Islet of Langerhans (tissue), 1 donor: ENCODE data around the gene MBD5.

Experiments
- FAIRE-seq: peaks from one replicate; lab custom pipeline; 2011; peaks lifted over from hg19 to GRCh38; lab: Jason Lieb, UNC

Gene MBD5

DNA sequence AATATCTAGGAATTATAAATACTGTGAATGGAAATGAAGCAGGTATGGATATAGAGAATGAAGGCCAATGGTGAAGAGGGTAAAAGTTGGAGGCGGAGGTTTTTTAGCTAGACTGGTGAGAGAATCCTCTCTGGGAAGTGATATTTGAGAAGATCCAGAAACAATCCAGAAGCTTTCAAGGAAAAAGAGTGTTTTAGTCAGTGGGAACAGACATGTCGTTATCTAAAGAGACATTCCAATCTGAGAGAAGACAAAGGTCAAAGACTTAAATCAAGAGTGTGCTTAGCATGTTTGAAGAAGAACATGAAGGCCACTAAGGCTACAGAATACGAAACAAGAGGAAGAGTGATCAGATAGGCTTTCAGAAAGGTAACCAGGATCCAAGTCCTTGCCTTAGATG lies 211.0 kb downstream of the MBD5 start:
- no peak for FAIRE-seq

DNA sequence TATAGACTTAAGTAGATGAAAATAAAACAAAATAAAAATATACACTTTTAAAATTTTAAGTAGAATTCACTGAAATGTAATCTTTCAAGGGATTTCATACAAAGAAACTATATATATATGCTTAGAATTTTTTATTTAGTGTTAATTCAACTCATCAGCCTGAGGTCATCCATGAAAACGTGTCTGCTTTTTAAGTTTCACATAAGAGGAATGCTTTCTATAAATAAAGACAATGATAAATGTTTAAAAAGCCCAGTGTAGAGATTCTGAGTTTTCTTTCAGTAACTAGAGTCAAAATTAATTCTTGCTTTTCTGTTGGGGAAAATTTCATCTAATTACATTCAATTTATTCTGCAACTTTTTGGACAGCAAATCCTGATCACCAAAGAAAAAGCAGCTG lies 213.3 kb downstream of the MBD5 start:
- peak; percentile 58 for FAIRE-seq

DNA sequence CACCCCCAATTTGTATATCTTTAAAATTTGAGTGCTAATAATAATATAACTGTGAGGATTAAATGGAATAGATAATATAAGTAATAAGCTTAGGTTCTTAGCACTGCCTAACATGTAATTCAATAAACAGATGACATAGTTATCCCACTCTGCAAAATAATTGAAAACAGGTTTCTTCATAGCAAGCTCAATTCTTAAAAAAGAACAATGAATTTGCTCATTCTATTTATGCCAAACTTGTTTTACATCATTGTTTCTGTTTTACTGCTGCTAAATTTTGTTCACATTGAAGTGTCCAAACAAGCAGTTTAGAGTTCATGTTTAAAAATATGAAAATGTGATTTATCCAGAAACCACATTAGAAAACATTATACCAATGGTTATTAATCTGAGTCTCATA lies 217.0 kb downstream of the MBD5 start:
- FAIRE-seq, result no peak

GRCh38 chr2:148238561-148238960 lies 217.7 kb downstream of the MBD5 start:
- FAIRE-seq, result no peak

DNA sequence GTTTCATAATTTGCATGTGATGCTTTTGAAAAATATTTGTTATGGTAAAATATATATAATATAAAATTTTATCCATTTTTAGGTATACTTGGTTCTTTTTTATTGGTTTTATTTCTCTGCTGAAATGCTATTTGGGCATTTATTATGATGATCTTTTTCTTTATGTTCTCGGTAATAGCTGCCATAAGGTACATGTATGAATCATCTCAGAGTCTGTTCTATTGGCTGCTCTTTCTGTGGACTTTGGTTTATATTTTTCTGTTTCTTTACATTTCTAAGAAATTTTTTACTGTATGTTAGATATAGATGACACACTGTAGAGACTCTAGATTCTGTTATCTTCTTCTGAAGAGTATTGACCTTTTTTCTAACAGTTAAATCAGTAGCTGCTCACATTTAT lies 219.9 kb downstream of the MBD5 start:
- FAIRE-seq, result no peak

DNA sequence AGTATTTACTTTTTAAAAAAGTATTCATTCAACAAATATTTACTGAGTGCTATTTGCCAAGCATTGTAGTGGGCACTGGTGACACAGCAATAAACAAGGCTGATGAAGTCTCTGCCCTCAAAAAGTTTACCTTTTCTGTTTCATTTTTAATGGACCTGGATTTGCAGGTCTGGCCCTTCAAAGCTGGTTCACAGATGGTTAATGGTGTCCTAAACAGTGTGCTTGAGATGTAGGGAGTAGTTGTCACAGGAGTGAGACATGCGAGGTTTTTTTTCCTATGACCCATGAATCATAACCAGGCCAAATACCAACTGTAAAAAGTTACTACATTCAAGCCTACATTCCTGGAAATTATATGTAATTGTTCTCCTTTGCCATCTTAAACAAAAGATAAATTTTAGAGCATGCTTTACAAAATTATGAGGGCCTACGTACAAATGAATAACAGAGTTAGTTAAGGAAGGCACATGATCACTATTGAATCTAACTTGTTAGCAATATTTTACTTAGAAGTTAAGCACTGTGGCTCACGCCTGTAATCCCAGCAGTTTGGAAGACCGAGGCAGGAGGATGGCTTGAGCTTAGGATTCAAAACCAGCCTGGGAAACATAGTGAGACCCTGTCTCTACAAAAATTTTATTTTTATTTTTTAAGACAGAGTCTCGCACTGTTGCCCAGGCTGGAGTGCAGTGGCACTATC lies 223.9 kb downstream of the MBD5 start:
- no peak for FAIRE-seq

DNA sequence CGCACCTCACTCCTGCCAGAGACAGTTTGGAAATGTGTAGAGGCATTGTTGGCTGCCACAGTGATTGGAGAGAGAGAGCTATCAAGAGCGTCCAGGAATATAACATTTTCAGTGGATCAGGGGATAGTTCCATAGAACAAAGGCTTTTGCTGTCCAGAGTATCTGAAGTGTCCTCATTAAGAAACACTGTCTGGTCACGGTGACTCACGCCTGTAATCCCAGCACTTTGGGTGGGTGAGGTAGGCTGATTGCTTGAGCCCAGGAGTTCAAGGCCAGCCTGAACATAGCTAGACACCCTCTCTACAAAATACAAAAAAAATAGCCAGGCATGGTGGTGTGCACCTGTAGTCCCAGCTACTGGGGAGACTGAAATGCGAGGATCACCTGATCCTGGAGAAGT lies 231.1 kb downstream of the MBD5 start:
- no peak for FAIRE-seq

GRCh38 chr2:148252646-148253045 lies 231.8 kb downstream of the MBD5 start:
- FAIRE-seq, result no peak

DNA sequence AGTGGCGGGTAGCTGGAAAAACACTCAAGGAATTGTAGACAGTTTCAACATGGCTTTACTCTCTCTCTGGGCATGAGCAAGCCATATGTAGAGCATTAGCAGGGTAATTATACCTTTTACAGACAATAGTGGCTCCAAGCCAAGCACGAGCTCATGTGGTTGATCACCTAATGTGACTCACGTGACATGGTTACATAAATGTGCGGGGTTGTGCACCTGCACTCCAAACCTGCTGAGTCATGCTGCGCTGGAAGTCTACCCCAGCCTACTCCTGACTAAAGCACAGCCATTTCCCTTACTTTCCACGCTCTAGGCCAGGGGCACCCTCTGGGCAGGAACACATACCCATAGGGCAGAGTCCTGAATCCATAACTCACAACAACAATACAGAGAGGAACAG lies 232.8 kb downstream of the MBD5 start:
- no peak for FAIRE-seq

GRCh38 chr2:148255929-148256328 lies 235.0 kb downstream of the MBD5 start:
- FAIRE-seq, result no peak

DNA sequence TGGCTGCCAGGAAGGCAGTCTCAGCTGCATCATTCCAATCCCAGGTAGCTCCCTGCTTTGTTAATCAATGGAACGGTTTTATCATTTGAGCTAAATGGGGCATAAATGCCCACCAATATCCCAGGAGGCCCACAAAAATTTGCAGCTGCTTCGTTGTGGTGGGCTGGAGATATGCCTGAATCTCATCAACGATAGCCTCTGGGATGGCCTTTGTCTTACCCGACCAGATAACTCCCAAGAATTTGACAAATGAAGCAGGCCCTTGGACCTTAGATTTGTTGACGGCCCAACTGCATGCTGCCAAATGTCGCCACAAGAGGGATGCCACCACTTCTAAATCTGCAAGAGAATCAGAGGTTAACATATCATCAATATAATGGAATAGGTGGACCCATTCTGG lies 236.4 kb downstream of the MBD5 start:
- FAIRE-seq, result no peak

GRCh38 chr2:148258124-148258523 lies 237.2 kb downstream of the MBD5 start:
- no peak for FAIRE-seq

DNA sequence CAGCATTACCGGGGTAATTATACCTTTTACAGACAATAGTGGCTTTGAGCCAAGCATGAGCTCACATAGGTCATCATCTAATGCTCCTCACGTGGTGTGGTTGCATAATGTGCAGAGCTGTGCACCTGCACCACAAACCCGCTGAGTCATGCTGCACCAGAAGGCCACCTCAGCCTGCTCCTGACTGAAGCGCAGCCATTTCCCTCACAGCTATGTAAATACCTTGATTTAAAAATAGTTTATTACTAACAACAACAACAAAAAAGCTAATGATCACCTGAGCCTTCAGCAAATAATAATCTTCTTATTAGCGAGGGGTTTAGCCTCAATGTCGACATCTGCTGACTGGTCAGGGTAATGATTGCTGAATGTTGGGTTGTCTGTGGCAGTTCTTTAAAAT lies 238.8 kb downstream of the MBD5 start:
- FAIRE-seq, result no peak

DNA sequence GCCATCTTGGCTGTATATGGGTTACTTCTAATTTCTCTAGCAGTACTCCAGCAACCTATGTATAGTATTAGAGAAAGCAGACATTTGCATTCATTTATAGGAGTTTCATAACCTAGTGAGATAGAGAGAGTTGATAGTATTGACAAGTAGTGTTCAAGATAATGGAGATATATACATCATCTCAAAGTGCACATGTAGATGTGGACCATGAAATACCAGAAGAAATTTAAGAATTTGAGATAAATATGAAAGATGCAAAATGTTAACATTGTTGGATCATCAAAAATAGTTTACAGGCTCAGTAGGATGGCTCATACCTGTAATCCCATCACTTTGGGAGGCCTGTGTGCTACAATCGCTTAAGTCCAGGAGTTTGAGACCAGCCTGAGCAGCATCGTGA lies 243.0 kb downstream of the MBD5 start:
- FAIRE-seq, result no peak

GRCh38 chr2:148273158-148273691 lies 252.3 kb downstream of the MBD5 start:
- FAIRE-seq, result no peak

DNA sequence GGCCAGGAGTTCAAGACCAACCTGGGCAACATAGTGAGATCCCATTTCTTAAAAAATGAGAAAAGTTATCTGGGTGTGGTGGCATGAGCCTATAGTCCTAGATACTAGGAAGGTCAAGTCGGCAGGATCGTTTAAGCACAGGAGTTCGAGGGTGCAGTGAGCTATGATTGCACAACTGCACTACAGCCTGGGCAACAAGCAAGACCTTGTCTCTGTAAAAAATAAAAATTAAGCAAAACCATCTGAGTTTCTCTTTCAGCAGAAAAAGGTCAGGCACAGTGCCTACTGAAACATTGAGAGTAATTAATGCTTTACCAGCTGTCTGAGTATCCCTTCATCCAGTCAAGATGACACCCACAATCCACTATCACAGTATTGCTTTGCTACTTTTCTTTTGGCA lies 258.3 kb downstream of the MBD5 start:
- peak; percentile 45 for FAIRE-seq

DNA sequence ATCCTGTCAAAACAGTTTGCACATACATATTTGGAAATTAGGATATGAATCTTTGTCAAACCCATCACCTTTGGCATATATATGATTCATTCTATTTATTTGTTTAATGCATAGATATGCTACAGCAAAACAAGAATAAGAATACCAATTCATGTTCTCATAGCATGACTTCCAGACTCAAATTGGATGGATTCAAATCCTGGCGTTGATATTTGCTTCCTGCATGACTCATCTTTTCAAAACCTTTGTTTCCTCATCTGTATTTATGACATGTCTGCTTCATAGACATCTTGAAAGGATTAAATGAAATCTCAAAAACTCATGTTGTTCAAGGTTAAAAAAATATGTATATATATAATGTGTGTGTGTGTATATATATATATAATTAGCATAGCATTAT lies 261.3 kb downstream of the MBD5 start:
- peak; percentile 21 for FAIRE-seq

- no peak for FAIRE-seq
Observed at GRCh38 chr2:148292431-148292830, 271.5 kb downstream of the MBD5 start.

DNA sequence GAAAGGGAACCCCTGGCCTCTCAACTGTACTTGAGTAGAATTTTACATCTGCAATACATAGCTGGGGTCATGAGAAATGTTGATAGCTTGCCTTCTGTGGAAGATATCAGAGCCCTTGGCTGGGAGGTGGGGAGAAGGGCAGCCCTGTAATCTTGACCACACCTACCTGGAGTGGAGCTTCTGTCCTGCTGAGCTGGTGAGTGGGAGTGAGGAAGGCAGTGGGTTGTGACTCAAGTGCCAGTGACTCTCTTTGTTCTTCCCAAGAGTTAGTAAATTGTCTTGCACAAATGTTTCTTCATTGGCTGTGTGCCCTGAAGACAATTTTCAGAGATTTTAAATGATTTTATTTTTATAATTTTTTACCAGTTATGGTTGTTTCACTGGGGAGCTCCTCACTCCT lies 277.3 kb downstream of the MBD5 start:
- FAIRE-seq, result no peak

- FAIRE-seq, result no peak
Observed at GRCh38 chr2:148299616-148300015, 278.7 kb downstream of the MBD5 start.

DNA sequence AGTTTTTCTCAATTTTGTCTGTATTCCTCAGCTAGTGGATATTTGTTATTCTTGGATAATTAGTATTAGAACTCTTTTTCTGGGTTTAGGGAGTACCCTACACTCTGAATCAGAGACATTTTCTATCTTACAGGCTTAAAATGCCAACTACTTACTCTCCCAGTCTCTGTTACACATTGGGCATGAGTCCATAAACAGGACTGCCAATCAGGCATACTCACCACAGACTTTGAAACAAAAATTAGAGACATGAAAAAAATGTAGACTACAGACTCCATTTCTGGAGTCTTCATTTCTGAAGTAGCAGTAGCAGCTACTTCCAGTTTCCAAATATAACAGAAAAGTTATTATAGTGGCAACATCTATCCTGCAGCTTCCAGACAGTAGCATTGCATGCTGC lies 279.7 kb downstream of the MBD5 start:
- FAIRE-seq, result no peak

DNA sequence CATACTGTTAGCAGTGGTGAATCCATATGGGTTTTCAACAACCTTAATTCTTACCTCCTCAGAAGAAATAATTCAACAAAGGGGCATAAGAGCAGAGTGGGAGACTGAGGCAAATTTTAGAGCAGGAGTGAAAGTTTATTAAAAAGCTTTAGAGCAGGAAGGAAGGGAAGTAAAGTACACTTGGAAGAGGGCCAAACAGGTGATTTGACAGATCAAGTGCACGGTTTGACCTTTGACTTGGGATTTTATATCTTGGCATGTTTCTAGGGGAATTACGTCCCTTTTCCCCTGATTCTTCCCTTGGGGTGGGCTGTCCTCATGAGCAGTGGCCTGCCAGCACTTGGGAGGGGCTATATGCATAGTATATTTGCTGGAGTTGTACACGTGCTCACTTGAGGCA lies 280.5 kb downstream of the MBD5 start:
- FAIRE-seq, result no peak

DNA sequence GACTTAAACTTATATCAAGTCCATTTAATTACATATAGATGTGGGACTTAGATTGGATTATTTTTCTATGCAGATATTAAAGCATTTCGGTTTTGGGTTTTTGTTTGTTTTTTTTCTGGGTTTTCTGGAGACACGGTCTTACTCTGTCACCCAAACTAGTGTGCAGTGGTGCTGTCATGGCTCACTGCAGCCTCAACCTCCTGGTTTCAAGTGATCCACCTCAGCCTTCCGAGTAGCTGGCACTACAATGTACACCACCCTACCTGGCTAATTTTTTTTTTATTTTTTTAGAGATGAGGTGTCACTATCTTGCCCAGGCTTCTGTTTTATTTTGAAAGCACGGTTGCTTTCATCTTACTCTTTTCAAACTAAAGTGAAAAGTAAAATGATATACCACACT lies 281.6 kb downstream of the MBD5 start:
- FAIRE-seq, result no peak

GRCh38 chr2:148303161-148303560 lies 282.3 kb downstream of the MBD5 start:
- peak; percentile 30 for FAIRE-seq

DNA sequence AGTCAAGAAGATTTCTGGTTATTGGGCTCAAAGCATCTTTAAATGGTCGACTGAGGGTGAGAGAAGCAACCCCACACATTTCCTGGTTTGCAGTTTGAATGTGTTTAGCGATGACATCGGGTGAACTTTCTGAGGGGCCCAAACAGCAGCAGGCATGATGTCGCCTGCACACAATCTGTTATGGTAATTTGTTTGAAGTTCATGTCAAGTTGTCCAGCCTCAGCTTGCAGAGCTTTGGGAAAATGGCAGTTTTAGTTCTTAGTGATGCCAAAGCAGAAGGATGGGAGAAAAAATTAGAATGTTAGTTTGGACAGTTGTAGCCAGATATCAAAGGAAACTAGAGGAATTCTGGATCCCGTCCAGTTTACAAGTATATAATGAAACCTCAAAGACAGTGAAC lies 284.6 kb downstream of the MBD5 start:
- FAIRE-seq, result no peak
